ENCODE measurements around the gene SLC5A10. TPM values are rescaled to one million over a fixed set of nuclear protein-coding genes. Genes with fewer than 3 reads are reported as not detected.

Gene SLC5A10
- total and polyA plus RNA-seq, 4 donors: 0.05 to 0.23 (median 0.15) TPM

- no peak overlapping the region for H3K9ac ChIP-seq (ENCODE audit: low read depth in 1 of 2, low read length in 2 of 2)
- WGBS: 93% methylated on average over 10 of the region's 10 CpGs
- H3K9me3 ChIP-seq (ENCODE audit: control insufficient read depth in 4 of 4, low read length in 3 of 4): no peaks in the 10 kb centered on the region
- no peak for DNase-seq (ENCODE audit: low spot score)
- no peak overlapping the region for H3K4me3 ChIP-seq (ENCODE audit: low read depth in 1 of 3, low read length in 3 of 3)
- no peak overlapping the region for H3K27ac ChIP-seq (ENCODE audit: low read depth in 1 of 2, low read length in 2 of 2)
- no peaks in the 10 kb centered on the region for H3K27me3 ChIP-seq (ENCODE audit: control insufficient read depth in 4 of 4, insufficient read depth in 4 of 4, low read length in 3 of 4)
- H3K4me1 ChIP-seq (ENCODE audit: control insufficient read depth in 4 of 4, insufficient read depth in 4 of 4, low read length in 3 of 4): peaks cover 1 to 16% (median 8%) of the 10 kb centered on the region in 4 donors
- peaks cover 0 to 10% (median 8%) of the 10 kb centered on the region in 4 donors for H3K36me3 ChIP-seq (ENCODE audit: control insufficient read depth in 4 of 4, insufficient read depth in 3 of 4, low read depth in 1 of 4, low read length in 3 of 4)
- no peak for TF ChIP-seq YY1 (IDR thresholded peaks at IDR 0.05)
- TF ChIP-seq MAX (IDR thresholded peaks at IDR 0.05): no peak
- TF ChIP-seq ATF3 (IDR thresholded peaks at IDR 0.05): no peak
- no peak for TF ChIP-seq TAF1 (conservative IDR thresholded peaks at IDR 0.05)
- no peak for TF ChIP-seq REST (IDR thresholded peaks at IDR 0.05)
- TF ChIP-seq RAD21 (IDR thresholded peaks at IDR 0.05): no peak
- no peak for TF ChIP-seq SP1 (IDR thresholded peaks at IDR 0.05)
- TF ChIP-seq, protein P1, sequence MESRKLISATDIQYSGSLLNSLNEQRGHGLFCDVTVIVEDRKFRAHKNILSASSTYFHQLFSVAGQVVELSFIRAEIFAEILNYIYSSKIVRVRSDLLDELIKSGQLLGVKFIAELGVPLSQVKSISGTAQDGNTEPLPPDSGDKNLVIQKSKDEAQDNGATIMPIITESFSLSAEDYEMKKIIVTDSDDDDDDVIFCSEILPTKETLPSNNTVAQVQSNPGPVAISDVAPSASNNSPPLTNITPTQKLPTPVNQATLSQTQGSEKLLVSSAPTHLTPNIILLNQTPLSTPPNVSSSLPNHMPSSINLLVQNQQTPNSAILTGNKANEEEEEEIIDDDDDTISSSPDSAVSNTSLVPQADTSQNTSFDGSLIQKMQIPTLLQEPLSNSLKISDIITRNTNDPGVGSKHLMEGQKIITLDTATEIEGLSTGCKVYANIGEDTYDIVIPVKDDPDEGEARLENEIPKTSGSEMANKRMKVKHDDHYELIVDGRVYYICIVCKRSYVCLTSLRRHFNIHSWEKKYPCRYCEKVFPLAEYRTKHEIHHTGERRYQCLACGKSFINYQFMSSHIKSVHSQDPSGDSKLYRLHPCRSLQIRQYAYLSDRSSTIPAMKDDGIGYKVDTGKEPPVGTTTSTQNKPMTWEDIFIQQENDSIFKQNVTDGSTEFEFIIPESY (IDR thresholded peaks at IDR 0.05): no peak
Observed at GRCh38 chr17:18974407-18975149, 22.6 kb downstream of the SLC5A10 start.

DNA sequence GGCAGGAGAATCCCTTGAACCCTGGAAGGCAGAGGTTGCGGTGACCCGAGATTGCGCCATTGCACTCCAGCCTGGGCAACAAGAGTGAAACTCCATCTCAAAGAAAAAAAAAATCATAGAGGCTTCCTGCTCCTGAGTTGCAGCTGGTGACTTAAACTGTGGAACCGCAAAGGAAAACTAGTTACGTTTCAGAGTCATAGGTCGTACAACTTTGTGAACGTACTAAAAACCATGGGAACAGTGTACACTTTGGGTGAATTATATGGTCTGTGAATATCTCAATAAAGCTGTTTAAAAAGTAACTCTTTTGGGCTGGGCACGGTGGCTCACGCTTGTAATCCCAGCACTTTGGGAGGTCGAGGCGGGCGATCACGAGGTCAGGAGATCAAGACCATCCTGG, 23.6 kb downstream of the SLC5A10 start:
- peaks cover 0 to 10% (median 8%) of the 10 kb centered on the region in 4 donors for H3K36me3 ChIP-seq (ENCODE audit: control insufficient read depth in 4 of 4, insufficient read depth in 3 of 4, low read depth in 1 of 4, low read length in 3 of 4)
- TF ChIP-seq, protein P2, sequence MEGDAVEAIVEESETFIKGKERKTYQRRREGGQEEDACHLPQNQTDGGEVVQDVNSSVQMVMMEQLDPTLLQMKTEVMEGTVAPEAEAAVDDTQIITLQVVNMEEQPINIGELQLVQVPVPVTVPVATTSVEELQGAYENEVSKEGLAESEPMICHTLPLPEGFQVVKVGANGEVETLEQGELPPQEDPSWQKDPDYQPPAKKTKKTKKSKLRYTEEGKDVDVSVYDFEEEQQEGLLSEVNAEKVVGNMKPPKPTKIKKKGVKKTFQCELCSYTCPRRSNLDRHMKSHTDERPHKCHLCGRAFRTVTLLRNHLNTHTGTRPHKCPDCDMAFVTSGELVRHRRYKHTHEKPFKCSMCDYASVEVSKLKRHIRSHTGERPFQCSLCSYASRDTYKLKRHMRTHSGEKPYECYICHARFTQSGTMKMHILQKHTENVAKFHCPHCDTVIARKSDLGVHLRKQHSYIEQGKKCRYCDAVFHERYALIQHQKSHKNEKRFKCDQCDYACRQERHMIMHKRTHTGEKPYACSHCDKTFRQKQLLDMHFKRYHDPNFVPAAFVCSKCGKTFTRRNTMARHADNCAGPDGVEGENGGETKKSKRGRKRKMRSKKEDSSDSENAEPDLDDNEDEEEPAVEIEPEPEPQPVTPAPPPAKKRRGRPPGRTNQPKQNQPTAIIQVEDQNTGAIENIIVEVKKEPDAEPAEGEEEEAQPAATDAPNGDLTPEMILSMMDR (IDR thresholded peaks at IDR 0.05; ENCODE audit: low read depth, low read length, missing input control): no peak
- no peak for TF ChIP-seq HNF4A (conservative IDR thresholded peaks at IDR 0.05)
- TF ChIP-seq SP1 (IDR thresholded peaks at IDR 0.05): no peak
- TF ChIP-seq MAX (IDR thresholded peaks at IDR 0.05): no peak
- no peak for TF ChIP-seq FOXA2 (IDR thresholded peaks at IDR 0.05)
- TF ChIP-seq HNF4G (IDR thresholded peaks at IDR 0.05): no peak
- no peak for TF ChIP-seq RXRA (IDR thresholded peaks at IDR 0.05)
- no peak for TF ChIP-seq RAD21 (IDR thresholded peaks at IDR 0.05)
- TF ChIP-seq REST (IDR thresholded peaks at IDR 0.05): no peak
- TF ChIP-seq NR2F2 (IDR thresholded peaks at IDR 0.05): no peak
- TF ChIP-seq, protein P1 (IDR thresholded peaks at IDR 0.05): no peak
- TF ChIP-seq TAF1 (conservative IDR thresholded peaks at IDR 0.05): no peak
- no peak for TF ChIP-seq GABPA (IDR thresholded peaks at IDR 0.05 in 1 of 2, conservative IDR thresholded peaks at IDR 0.05 in 1 of 2)
- TF ChIP-seq EGR1 (IDR thresholded peaks at IDR 0.05; ENCODE audit: low read depth in 2 of 2): no peak

More for the DNA sequence above, 23.6 kb downstream of the SLC5A10 start:
- Histone ChIP-seq H3K27me3 (ENCODE audit: control insufficient read depth in 4 of 4, insufficient read depth in 4 of 4, low read length in 3 of 4) (no peaks in the 10 kb centered on the region), H3K27ac (ENCODE audit: low read depth in 1 of 2, low read length in 2 of 2) (no peak overlapping the region), H3K4me1 (ENCODE audit: control insufficient read depth in 4 of 4, insufficient read depth in 4 of 4, low read length in 3 of 4) (peaks cover 1 to 17% (median 8%) of the 10 kb centered on the region in 4 donors), H3K9me3 (ENCODE audit: control insufficient read depth in 4 of 4, low read length in 3 of 4) (no peaks in the 10 kb centered on the region), H3K9ac (ENCODE audit: low read depth in 1 of 2, low read length in 2 of 2) (no peak overlapping the region), H3K4me3 (ENCODE audit: low read depth in 1 of 3, low read length in 3 of 3) (no peak overlapping the region)
- WGBS: 83% methylated on average over 13 of the region's 13 CpGs
- no peak for DNase-seq (ENCODE audit: low spot score)

Measured in liver (tissue), 9 donors.